HCT116 (cell line): ENCODE measurements around the gene SLC47A1.

Experiments
- EGR1 ChIP-seq: IDR thresholded peaks from 2 replicates; pipeline ENCODE4 v1.6.1; 2012; ENCODE audit warnings: low read depth
- EZH2phosphoT487 ChIP-seq: fragments of 200-600 bp; IDR thresholded peaks from 2 replicates; pipeline ENCODE4 v1.6.1; 2018; ENCODE audit warnings: antibody characterized with exemption, borderline replicate concordance
- JUND ChIP-seq: IDR thresholded peaks from 2 replicates; pipeline ENCODE4 v1.6.1; 2012
- POLR2A ChIP-seq: IDR thresholded peaks from 2 replicates; pipeline ENCODE4 v1.7.0; 2011; ENCODE audit warnings: borderline replicate concordance; ENCODE audit not compliant: insufficient read depth, insufficient read length; ENCODE audit errors: extremely low read depth
- SP1 ChIP-seq: IDR thresholded peaks from 2 replicates; pipeline ENCODE4 v1.6.1; 2012; ENCODE audit warnings: low read depth
- SRF ChIP-seq: IDR thresholded peaks from 2 replicates; pipeline ENCODE4 v1.6.1; 2012; ENCODE audit warnings: low read depth
- YY1 ChIP-seq: IDR thresholded peaks from 2 replicates; pipeline ENCODE4 v1.6.1; 2011; ENCODE audit warnings: low read length, low read depth, moderate library complexity, mild to moderate bottlenecking; ENCODE audit not compliant: insufficient replicate concordance; ENCODE audit errors: extremely low read depth
- TF ChIP-seq, protein P1 (sequence below), 3 experiments: fragments of 200-600 bp in 1 of 3; sonication (generic) in 1 of 3; IDR thresholded peaks in 2 of 3; conservative IDR thresholded peaks in 1 of 3; 2 replicates each; pipeline ENCODE4 v1.5.1; 2012 to 2017; ENCODE audit warnings: low read depth in 2 of 3, low read length in 2 of 3, antibody characterized with exemption in 1 of 3, borderline replicate concordance in 1 of 3, control low read depth in 1 of 3, mild to moderate bottlenecking in 1 of 3, mixed read lengths in 1 of 3, mixed run types in 1 of 3, moderate library complexity in 1 of 3; ENCODE audit not compliant: insufficient read depth in 1 of 3

DNA sequence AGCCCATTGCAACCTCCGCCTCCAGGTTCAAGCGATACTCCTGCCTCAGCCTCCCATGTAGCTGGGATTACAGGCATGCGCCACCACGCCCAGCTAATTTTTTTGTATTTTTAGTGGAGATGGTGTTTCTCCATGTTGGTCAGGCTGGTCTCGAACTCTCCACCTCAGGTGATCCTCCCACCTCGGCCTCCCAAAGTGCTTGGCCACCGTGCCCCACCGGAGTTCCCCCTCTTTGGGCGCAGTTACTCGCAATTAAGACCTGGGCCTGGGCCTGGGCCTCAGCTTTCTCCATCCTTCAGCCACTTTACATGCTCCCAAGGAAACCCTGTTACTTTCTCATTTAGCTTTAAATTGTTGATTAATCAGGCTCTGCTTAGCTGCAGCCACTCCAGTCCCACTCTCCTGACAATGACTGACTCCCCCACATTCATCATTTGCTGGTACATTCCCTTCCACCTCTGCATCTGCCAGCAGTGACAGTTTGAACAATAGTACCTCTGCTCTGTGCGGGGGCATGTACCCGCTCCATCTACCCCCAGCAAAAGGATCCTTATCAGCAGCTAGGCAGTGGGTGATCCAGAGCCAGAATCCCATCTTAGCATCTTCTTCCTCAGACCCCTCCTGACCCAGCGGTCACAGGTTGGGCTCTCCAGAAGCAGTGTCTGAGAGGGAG lies 47.2 kb upstream of the SLC47A1 start:
- TF ChIP-seq SRF (no peak), POLR2A (no peak), EZH2phosphoT487 (no peak), EGR1 (no peak), YY1 (no peak), SP1 (no peak), JUND (no peak)
- TF ChIP-seq, protein P1, sequence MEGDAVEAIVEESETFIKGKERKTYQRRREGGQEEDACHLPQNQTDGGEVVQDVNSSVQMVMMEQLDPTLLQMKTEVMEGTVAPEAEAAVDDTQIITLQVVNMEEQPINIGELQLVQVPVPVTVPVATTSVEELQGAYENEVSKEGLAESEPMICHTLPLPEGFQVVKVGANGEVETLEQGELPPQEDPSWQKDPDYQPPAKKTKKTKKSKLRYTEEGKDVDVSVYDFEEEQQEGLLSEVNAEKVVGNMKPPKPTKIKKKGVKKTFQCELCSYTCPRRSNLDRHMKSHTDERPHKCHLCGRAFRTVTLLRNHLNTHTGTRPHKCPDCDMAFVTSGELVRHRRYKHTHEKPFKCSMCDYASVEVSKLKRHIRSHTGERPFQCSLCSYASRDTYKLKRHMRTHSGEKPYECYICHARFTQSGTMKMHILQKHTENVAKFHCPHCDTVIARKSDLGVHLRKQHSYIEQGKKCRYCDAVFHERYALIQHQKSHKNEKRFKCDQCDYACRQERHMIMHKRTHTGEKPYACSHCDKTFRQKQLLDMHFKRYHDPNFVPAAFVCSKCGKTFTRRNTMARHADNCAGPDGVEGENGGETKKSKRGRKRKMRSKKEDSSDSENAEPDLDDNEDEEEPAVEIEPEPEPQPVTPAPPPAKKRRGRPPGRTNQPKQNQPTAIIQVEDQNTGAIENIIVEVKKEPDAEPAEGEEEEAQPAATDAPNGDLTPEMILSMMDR (IDR thresholded peaks at IDR 0.05 in 2 of 3, conservative IDR thresholded peaks at IDR 0.05 in 1 of 3; ENCODE audit: borderline replicate concordance in 1 of 3, insufficient read depth in 1 of 3, low read depth in 2 of 3, low read length in 2 of 3) = no peak
